ENCODE data around the gene BCL2L1. TPM values are rescaled to one million over a fixed set of nuclear protein-coding genes. Genes with fewer than 3 reads are reported as not detected.

Gene BCL2L1
- total and polyA plus RNA-seq, 10 of the 15 experiments (the other 5 are each of a cell fraction or from before 2014, with no cell fraction given), result 0.63 to 67.7 (median 43.6) TPM

- no peak for TF ChIP-seq FOXK2 (IDR thresholded peaks at IDR 0.05)
- no peak for TF ChIP-seq BRCA1 (IDR thresholded peaks at IDR 0.05; ENCODE audit: low read depth, low read length)
Measured at GRCh38 chr20:31694842-31695593, 27.6 kb downstream of the BCL2L1 start (continued).

- TF ChIP-seq GABPA (IDR thresholded peaks at IDR 0.05; ENCODE audit: low read depth), result no peak
- TF ChIP-seq BMI1 (IDR thresholded peaks at IDR 0.05; ENCODE audit: borderline replicate concordance), result no peak
- no peak for TF ChIP-seq CUX1 (IDR thresholded peaks at IDR 0.05; ENCODE audit: insufficient replicate concordance, low read depth, low read length)
- no peak for TF ChIP-seq NFXL1 (IDR thresholded peaks at IDR 0.05; ENCODE audit: borderline replicate concordance)
- TF ChIP-seq PAX5 (IDR thresholded peaks at IDR 0.05; ENCODE audit: borderline replicate concordance, low read depth, low read length), result no peak
- no peak for TF ChIP-seq SUZ12 (IDR thresholded peaks at IDR 0.05; ENCODE audit: unreplicated experiment)
- no peak for TF ChIP-seq TAF1 (IDR thresholded peaks at IDR 0.05; ENCODE audit: borderline replicate concordance, low read depth, low read length)
- no peak for TF ChIP-seq CEBPZ (IDR thresholded peaks at IDR 0.05; ENCODE audit: low read depth, low read length)
- no TSS peak for BruUV-seq (replicated peaks)
- H3K36me3 ChIP-seq (ENCODE audit: control insufficient read depth in 2 of 2, insufficient read depth in 2 of 2, low read length in 1 of 2), result peaks cover 6 to 29% of the 10 kb centered on the region in 2 experiments
- no peaks in the 10 kb centered on the region for H3K27me3 ChIP-seq (replicated peaks in 1 of 2; ENCODE audit: control insufficient read depth in 2 of 2, insufficient read depth in 2 of 2, low read length in 1 of 2)
- in situ Hi-C loops (cut with MboI) (no loop called here), intact Hi-C loops (cut with micrococcal nuclease; ENCODE audit: unreplicated experiment) (no loop called here)
- H3K27ac ChIP-seq (ENCODE audit: control insufficient read depth, insufficient read depth), result no peak overlapping the region
- 70% methylated on average over 4 of the region's 4 CpGs for WGBS (ENCODE audit: insufficient coverage, insufficient replicate concordance, low lambda C conversion rate, missing lambda C conversion rate)
- H3K79me2 ChIP-seq (ENCODE audit: control insufficient read depth, insufficient read depth, low read length), result peaks cover 34% of the 10 kb centered on the region
- CTCF ChIA-PET, result interaction anchor here (0.6 to 25.1 kb wide), 5 partner anchors 9 to 1118 kb away, joined by 3 to 254 read pairs (median 5); partner anchors contain the start of gene BCL2L1
- no peak overlapping the region for H3K4me2 ChIP-seq (ENCODE audit: control insufficient read depth, insufficient read depth)
- RAD21 ChIA-PET (ENCODE audit: unreplicated experiment), result interaction anchor here (0.8 to 1.4 kb wide), 6 partner anchors 9 to 58 kb away, joined by 3 to 6 read pairs (median 4); no protein-coding TSS in a partner anchor
- FAIRE-seq, result no peak
- no peak for ATAC-seq
- H3K9me3 ChIP-seq (replicated peaks; ENCODE audit: control insufficient read depth, insufficient read depth, low read length), result no peaks in the 10 kb centered on the region
- POLR2A ChIA-PET, result interaction anchor here (1.2 to 1.3 kb wide), 2 partner anchors 12 to 22 kb away, joined by 3 to 6 read pairs; no protein-coding TSS in a partner anchor
- peaks cover 23% of the 10 kb centered on the region for H3K4me1 ChIP-seq (ENCODE audit: control insufficient read depth, insufficient read depth, low read length)
- 0 out of 2 replicates have a peak, but pooled peaks cover 2% of the 10 kb centered on the region for H4K20me1 ChIP-seq (ENCODE audit: control insufficient read depth, insufficient read depth)
- no peak overlapping the region for H3K4me3 ChIP-seq
- H3K9ac ChIP-seq (ENCODE audit: control insufficient read depth, insufficient read depth, low read length), result no peak overlapping the region
- SMC1A ChIA-PET (ENCODE audit: uncharacterized antibody, unreplicated experiment), result interaction anchor here (0.9 to 4.3 kb wide), 8 partner anchors 10 to 33 kb away, joined by 3 to 32 read pairs (median 6); partner anchors contain the start of gene BCL2L1
- no peak for DNase-seq (ENCODE audit: low read depth, low spot score)
- no peak overlapping the region for H2AFZ ChIP-seq (ENCODE audit: control insufficient read depth, low read depth, low read length)
Measured at GRCh38 chr20:31693987-31694661, 28.5 kb downstream of the BCL2L1 start.
